GM12801 (cell line): ENCODE results near the gene ARID2.

Experiments
- TF ChIP-seq, protein P1 (sequence below): IDR thresholded peaks from one replicate; pipeline ENCODE4 v1.5.1; 2011; ENCODE audit warnings: control low read depth; ENCODE audit not compliant: insufficient read length; ENCODE audit errors: extremely low read depth

The ARID2 gene

DNA sequence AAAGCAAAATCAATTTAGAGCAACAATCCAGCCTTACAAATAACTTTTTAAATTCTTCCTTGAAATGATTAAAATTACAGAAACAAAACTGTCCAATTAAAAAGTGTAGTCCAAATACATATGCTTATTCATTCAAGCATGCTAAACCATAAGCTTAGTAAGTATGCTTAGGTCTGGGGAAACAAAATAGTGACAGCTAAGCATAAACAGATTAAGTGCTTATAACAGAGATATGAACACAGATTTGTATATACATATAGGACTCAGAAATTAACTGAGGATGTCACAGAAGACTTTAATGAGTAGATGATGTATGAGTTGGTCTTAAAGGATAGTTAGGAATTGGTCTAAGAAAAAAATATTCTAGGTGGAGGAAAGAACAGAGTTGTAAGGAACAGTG, 219.0 kb downstream of the ARID2 start:
- TF ChIP-seq, protein P1, sequence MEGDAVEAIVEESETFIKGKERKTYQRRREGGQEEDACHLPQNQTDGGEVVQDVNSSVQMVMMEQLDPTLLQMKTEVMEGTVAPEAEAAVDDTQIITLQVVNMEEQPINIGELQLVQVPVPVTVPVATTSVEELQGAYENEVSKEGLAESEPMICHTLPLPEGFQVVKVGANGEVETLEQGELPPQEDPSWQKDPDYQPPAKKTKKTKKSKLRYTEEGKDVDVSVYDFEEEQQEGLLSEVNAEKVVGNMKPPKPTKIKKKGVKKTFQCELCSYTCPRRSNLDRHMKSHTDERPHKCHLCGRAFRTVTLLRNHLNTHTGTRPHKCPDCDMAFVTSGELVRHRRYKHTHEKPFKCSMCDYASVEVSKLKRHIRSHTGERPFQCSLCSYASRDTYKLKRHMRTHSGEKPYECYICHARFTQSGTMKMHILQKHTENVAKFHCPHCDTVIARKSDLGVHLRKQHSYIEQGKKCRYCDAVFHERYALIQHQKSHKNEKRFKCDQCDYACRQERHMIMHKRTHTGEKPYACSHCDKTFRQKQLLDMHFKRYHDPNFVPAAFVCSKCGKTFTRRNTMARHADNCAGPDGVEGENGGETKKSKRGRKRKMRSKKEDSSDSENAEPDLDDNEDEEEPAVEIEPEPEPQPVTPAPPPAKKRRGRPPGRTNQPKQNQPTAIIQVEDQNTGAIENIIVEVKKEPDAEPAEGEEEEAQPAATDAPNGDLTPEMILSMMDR: no peak
